Right lobe of liver (tissue), 6 donors: ENCODE results near the gene SEPTIN5. TPM values are rescaled to one million over a fixed set of nuclear protein-coding genes. Genes with fewer than 3 reads are reported as not detected.

Experiments
- ATAC-seq, 4 donors: fragments of 200-7000 bp; cut with Tn5 transposase; one replicate each; pipeline ENCODE4 v1.9.1; 2020; ENCODE audit warnings: mild to moderate bottlenecking in 4 of 4, moderate library complexity in 4 of 4
- DNase-seq, 3 donors: peaks; one replicate each; pipeline ENCODE4 v3.0.0-alpha.2; 2020
- H3K27ac ChIP-seq, 3 donors: fragments of 200-600 bp; one replicate each; pipeline ENCODE4 v1.8.0; 2022
- H3K27me3 ChIP-seq, 2 donors: fragments of 200-600 bp; one replicate each; pipeline ENCODE4 v1.8.0; 2022
- H3K36me3 ChIP-seq, 4 donors: fragments of 200-600 bp; sonication (generic) in 1 of 4; one replicate each; pipeline versions ENCODE4 v1.5.1 to v1.8.0; 2017 to 2022; ENCODE audit warnings: control low read depth in 1 of 4
- H3K4me1 ChIP-seq, 4 donors: fragments of 200-600 bp; sonication (generic) in 1 of 4; one replicate each; pipeline versions ENCODE4 v1.5.1 to v1.8.0; 2017 to 2022; ENCODE audit warnings: control low read depth in 1 of 4
- H3K4me3 ChIP-seq, 3 donors: fragments of 200-600 bp; one replicate each; pipeline ENCODE4 v1.8.0; 2022
- H3K9me3 ChIP-seq, 4 donors: fragments of 200-600 bp; sonication (generic) in 1 of 4; one replicate each; pipeline versions ENCODE4 v1.5.1 to v1.8.0; 2017 to 2022; ENCODE audit warnings: control low read depth in 1 of 4
- POLR2A ChIP-seq: fragments of 450-650 bp; IDR thresholded peaks from one replicate; pipeline ENCODE4 v1.6.1; 2017; ENCODE audit warnings: antibody characterized with exemption, mild to moderate bottlenecking
- whole genome bisulfite sequencing: methylation state at CpG from one replicate; pipeline ENCODE4 v1.1.6; 2018; ENCODE audit warnings: low coverage, low lambda C conversion rate; ENCODE audit not compliant: insufficient coverage; ENCODE audit errors: missing lambda C conversion rate; 5-methylcytosine and 5-hydroxymethylcytosine counted together
- intact Hi-C, 2 donors: fragments of 100-400 bp; cut with DNase I; formaldehyde crosslinking; loops; one replicate each; pipeline versions ENCODE4 v1.11.2 to v1.14.1; 2022
- total RNA-seq, 6 experiments: library from RNA; depleted of rRNA in 2 of 6; stranded (reverse); fragments of >200 nt in 2 of 6; fragmentation: NEBNext Ultra II Directional in 3 of 6; extraction: Animal tissue kit (Norgen Biotek cat#: 25700) in 3 of 6; gene quantifications; one replicate each; pipeline versions ENCODE4 v1.1.0 to v1.2.4, GENCODE V29; 2016 to 2023
- TF ChIP-seq, protein P1 (sequence below), 4 donors: fragments of 200-600 bp in 3 of 4; fragments of 450-650 bp in 1 of 4; IDR thresholded peaks; one replicate each; pipeline versions ENCODE4 v1.5.1 to v1.8.0; 2016 to 2022; ENCODE audit warnings: antibody characterized with exemption in 4 of 4, mild to moderate bottlenecking in 2 of 4
- donor health status: DM: no; HTN: yes; CAD: no.
- donor health status: DM: no; HTN: no; CAD: no.
- donor health status: DM: no; HTN: no; CAD: no.
- donor health status: DM: no; HTN: yes; CAD: no.
- donor health status: DM: no; HTN: yes; CAD: no.

SEPTIN5 gene
- total RNA-seq, 6 experiments from 2014 or later, result 1.3 to 3.7 (median 2.1) TPM

DNA sequence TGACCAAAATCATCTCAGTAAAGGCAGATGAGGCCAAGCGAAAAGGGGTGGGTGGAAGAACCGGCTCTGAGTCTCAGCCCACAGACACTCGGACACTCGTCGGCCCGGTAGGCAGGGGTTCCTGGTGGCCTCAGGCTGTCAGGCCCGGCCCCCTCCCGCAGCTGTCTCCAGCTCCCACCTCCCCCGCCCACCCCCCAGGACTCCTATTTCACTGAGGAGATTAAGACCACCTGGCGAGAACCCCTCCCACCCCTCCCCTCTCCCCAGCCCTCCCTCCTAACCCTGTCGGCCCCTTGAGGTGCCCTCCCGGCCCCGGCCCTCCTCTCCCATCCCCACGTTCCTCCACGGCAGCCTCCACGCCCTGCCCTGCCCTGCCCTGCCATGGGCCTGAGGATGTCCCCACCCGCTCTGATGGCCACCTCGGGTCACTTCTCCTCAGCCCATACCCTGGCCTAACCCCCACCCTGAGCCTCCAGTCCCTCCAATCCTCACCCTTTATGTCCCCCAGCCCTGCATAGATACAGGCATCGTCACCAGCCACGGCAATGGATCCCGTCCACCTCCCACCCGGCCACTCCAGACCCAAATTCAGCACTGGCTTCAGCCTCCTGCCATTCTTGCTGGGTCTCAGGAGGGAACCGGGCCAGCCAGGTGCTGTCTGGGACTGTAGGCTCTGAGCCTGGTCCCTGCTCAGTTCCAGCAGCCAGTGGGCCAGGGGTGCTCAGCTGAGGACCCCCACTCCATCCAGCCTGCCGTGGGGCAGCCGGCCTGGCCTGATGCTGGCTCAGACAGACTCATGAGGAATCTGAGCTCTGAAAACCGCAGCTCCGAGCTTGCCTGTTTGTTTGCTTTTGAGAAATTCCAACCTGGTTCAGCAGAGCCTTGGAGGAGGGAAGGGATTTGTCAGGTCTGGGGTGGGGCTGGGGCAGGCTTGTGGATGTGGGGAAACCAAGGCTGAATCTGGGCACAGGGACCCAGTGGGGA is 36.5 kb downstream of the SEPTIN5 start:
- no peaks in the 10 kb centered on the region for H3K9me3 ChIP-seq
- intact Hi-C loops, result loop anchor here (5.0 to 10.0 kb wide), 3 partner anchors 94 to 147 kb away; no protein-coding TSS in a partner anchor
- H3K4me3 ChIP-seq, result no peak overlapping the region
- peaks cover 0 to 5% of the 10 kb centered on the region in 2 donors for H3K27me3 ChIP-seq
- no peak overlapping the region for H3K27ac ChIP-seq
- ATAC-seq, result no peak
- H3K4me1 ChIP-seq, result no peaks in the 10 kb centered on the region
- 47% methylated on average over 12 of the region's 27 CpGs for WGBS
- DNase-seq, result no peak
- no peaks in the 10 kb centered on the region for H3K36me3 ChIP-seq
- TF ChIP-seq POLR2A, result no peak
- TF ChIP-seq, protein P1, sequence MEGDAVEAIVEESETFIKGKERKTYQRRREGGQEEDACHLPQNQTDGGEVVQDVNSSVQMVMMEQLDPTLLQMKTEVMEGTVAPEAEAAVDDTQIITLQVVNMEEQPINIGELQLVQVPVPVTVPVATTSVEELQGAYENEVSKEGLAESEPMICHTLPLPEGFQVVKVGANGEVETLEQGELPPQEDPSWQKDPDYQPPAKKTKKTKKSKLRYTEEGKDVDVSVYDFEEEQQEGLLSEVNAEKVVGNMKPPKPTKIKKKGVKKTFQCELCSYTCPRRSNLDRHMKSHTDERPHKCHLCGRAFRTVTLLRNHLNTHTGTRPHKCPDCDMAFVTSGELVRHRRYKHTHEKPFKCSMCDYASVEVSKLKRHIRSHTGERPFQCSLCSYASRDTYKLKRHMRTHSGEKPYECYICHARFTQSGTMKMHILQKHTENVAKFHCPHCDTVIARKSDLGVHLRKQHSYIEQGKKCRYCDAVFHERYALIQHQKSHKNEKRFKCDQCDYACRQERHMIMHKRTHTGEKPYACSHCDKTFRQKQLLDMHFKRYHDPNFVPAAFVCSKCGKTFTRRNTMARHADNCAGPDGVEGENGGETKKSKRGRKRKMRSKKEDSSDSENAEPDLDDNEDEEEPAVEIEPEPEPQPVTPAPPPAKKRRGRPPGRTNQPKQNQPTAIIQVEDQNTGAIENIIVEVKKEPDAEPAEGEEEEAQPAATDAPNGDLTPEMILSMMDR (IDR thresholded peaks at IDR 0.05), result no peak

DNA sequence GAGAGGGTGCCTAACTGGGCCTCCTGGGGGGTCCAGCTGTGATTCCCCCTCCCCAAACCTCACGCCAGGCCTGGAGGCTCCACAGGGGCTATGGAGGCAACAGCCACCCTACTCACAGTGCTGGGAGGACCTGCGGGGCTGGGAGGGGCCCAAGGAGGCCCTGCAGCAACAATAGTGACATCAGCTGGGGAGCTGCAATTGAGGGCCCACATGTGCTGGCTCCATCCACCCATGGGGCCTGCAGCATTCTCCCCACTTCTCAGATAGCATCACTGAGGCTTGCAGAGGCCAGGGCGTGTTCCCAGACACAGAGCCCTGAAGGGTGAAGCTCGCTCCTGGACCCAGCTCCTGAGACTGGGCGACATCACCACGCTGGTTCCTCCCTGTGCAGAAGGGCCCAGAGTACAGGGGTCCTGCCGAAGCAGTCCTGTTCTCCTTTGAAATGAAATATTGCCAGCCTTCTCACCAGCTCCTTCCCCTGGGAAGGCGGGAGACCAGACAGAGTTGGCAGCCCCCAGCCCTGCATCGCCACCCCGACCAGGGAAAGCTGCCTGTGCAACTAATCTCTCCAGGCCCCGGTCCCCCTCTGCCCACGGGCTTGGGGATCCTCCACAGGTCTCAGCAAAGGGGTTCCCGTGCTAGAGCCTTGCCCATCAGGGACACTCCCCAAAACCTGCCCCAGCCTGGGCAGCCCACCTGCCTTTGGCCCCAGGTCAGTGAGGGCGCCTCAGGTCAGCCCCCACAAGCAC is 37.4 kb downstream of the SEPTIN5 start:
- Histone ChIP-seq H3K4me1 (no peaks in the 10 kb centered on the region), H3K36me3 (no peaks in the 10 kb centered on the region), H3K9me3 (no peaks in the 10 kb centered on the region), H3K27me3 (peaks cover 0 to 12% of the 10 kb centered on the region in 2 donors), H3K4me3 (no peak overlapping the region), H3K27ac (no peak overlapping the region)
- ATAC-seq (no peak), DNase-seq (no peak)
- no CpG with 5 or more reads among the region's 14 CpGs for WGBS
- no peak for TF ChIP-seq POLR2A
- TF ChIP-seq, protein P1 (IDR thresholded peaks at IDR 0.05), result no peak
- intact Hi-C loops, result loop anchor here (5.0 to 10.0 kb wide), 3 partner anchors 93 to 146 kb away; no protein-coding TSS in a partner anchor

DNA sequence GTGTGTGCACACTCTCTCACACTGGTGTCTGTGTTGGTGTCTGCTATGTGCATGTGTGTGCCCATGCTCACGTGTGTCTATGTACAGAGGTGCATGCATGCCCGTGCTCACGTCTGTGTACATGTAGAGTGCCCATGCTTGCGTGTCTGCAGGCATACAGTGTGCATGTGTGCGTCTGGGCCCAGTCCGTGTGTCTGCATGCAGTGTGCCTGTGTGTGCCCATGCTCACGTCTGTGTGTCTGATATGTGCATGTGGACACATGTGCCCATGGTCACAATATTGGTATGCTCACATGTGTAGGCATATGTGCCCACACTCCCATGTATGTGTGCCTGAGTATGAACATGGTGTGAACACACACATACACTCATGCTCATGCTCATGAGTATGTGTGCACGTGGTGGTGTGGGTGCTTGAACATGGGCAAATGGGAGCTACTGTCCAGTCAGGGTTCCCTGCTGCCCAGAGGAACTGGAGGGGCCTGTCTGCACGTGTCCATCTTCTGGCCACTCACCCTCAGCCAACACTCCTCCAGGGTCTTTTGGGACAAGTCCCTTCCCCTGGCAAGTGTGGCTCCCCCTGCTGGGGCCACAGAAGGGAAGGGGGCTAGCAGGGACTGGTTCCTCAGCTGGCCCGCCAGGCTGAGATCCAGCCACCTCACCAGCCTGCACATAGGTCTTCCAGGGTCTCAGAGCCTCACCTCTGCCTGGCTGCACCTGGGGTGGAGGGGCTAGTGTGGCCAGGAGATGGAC is 39.0 kb downstream of the SEPTIN5 start:
- no peak overlapping the region for H3K27ac ChIP-seq
- peaks cover 0 to 4% (median 0%) of the 10 kb centered on the region in 4 donors for H3K4me1 ChIP-seq
- WGBS, result 75% methylated on average over 1 of the region's 10 CpGs
- no peaks in the 10 kb centered on the region for H3K36me3 ChIP-seq
- TF ChIP-seq POLR2A, result no peak
- TF ChIP-seq, protein P1 (IDR thresholded peaks at IDR 0.05), result no peak
- no peaks in the 10 kb centered on the region for H3K9me3 ChIP-seq
- peaks cover 0 to 12% of the 10 kb centered on the region in 2 donors for H3K27me3 ChIP-seq
- intact Hi-C loops, result loop anchor here (5.0 to 10.0 kb wide), 3 partner anchors 92 to 144 kb away; no protein-coding TSS in a partner anchor
- ATAC-seq (no peak), DNase-seq (no peak)
- H3K4me3 ChIP-seq, result no peak overlapping the region
